ENCODE measurements around the gene THEM4. TPM values are rescaled to one million over a fixed set of nuclear protein-coding genes. Genes with fewer than 3 reads are reported as not detected.
"Not testable (repeated sequence)": the region's sequence is repeated elsewhere in the genome, so short reads cannot be mapped to it uniquely, and the experiment has no call there.

Gene THEM4
- total RNA-seq, 1 donor from 2014 or later = 12.3 TPM

DNA sequence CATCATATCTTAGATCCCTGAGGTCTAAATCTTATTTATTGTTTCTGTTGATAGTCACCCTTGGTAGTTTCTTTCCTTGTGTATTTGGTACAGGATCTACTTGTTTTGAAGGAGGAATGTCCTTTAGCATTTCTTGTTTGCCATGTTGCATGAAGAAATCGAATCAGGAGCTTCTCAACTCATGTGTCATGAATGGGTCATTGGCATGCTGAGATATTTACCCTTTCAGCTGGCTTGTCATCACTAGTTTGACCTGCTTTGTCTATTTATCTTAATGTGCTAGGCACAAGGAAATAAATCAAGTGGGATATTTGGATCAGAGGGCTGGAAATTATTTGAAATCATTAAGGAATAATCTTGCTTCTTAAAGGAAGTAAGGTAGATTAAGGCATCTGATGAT lies 23.8 kb downstream of the THEM4 start:
- H3K27ac Mint-ChIP-seq (ENCODE audit: unreplicated experiment) = no peak overlapping the region
- no peaks in the 10 kb centered on the region for H3K27me3 Mint-ChIP-seq (ENCODE audit: unreplicated experiment)
- H3K36me3 Mint-ChIP-seq (ENCODE audit: unreplicated experiment) = peaks cover 13% of the 10 kb centered on the region
- TF ChIP-seq, protein P1, sequence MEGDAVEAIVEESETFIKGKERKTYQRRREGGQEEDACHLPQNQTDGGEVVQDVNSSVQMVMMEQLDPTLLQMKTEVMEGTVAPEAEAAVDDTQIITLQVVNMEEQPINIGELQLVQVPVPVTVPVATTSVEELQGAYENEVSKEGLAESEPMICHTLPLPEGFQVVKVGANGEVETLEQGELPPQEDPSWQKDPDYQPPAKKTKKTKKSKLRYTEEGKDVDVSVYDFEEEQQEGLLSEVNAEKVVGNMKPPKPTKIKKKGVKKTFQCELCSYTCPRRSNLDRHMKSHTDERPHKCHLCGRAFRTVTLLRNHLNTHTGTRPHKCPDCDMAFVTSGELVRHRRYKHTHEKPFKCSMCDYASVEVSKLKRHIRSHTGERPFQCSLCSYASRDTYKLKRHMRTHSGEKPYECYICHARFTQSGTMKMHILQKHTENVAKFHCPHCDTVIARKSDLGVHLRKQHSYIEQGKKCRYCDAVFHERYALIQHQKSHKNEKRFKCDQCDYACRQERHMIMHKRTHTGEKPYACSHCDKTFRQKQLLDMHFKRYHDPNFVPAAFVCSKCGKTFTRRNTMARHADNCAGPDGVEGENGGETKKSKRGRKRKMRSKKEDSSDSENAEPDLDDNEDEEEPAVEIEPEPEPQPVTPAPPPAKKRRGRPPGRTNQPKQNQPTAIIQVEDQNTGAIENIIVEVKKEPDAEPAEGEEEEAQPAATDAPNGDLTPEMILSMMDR (IDR thresholded peaks at IDR 0.05) = no peak
- H3K4me1 Mint-ChIP-seq (ENCODE audit: unreplicated experiment) = no peaks in the 10 kb centered on the region
- DNase-seq (ENCODE audit: extremely low spot score, unreplicated experiment) = no peak
- H3K4me3 Mint-ChIP-seq (ENCODE audit: unreplicated experiment) = no peak overlapping the region
- no peaks in the 10 kb centered on the region for H3K9me3 Mint-ChIP-seq (ENCODE audit: unreplicated experiment)

DNA sequence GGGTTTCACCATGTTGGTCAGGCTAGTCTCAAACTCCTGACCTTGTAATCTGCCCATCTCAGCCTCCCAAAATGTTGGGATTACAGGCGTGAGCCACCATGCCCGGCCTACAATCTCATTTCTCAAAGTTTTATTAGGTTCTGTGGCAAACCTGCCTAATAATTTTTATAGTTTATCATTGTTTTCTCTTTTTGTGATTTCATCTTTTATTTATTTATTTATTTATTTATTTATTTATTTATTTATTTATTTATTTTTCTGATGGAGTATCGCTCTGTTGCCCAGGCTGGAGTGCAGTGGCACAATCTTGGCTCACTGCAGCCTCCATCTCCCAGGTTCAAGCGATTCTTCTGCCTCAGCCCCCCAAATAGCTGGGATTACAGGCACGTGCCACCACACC lies 24.4 kb downstream of the THEM4 start:
- not testable (repeated sequence) for H3K27ac Mint-ChIP-seq (ENCODE audit: unreplicated experiment); H3K4me3 Mint-ChIP-seq (ENCODE audit: unreplicated experiment); H3K9me3 Mint-ChIP-seq (ENCODE audit: unreplicated experiment); DNase-seq (ENCODE audit: extremely low spot score, unreplicated experiment); H3K27me3 Mint-ChIP-seq (ENCODE audit: unreplicated experiment); H3K4me1 Mint-ChIP-seq (ENCODE audit: unreplicated experiment)
- H3K36me3 Mint-ChIP-seq (ENCODE audit: unreplicated experiment) = peaks cover 13% of the 10 kb centered on the region

DNA sequence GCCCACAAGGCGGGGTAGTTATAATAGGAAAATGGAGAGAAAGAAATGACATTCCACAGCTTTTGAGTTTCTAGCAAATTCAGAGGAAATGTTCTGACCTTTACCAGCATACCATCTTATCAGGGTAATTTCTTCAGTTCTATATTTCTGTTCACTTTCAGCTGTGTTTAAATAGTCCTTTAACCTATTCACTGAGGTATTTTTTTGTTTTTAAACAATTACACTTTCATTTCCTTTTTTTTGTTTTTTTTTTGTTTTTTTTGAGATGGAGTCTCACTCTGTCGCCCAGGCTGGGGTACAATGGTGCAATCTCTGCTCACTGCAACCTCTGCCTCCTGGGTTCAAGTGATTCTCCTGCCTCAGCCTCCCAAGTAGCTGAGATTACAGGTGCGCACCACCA lies 24.9 kb downstream of the THEM4 start:
- H3K27ac Mint-ChIP-seq (ENCODE audit: unreplicated experiment); H3K4me3 Mint-ChIP-seq (ENCODE audit: unreplicated experiment); H3K4me1 Mint-ChIP-seq (ENCODE audit: unreplicated experiment); H3K27me3 Mint-ChIP-seq (ENCODE audit: unreplicated experiment); DNase-seq (ENCODE audit: extremely low spot score, unreplicated experiment); H3K9me3 Mint-ChIP-seq (ENCODE audit: unreplicated experiment): not testable (repeated sequence)
- peaks cover 13% of the 10 kb centered on the region for H3K36me3 Mint-ChIP-seq (ENCODE audit: unreplicated experiment)

DNA sequence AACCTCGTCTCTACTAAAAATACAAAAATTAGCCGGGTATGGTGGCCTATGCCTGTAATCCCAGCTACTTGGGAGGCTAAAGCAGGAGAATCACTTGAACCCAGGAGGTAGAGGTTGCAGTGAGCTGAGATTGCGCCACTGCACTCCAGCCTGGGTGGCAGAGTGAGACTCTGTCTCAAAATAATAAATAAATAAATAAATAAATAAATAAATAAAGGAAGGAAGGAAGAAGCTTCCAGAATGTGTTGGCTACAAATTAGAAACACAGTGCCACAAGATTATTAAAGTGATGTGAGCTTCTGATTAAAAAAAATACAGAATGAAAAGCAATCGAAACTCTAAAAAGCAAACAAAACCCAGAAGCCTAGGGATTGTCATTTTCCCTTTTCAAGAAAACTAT lies 25.4 kb downstream of the THEM4 start:
- DNase-seq (ENCODE audit: extremely low spot score, unreplicated experiment); H3K9me3 Mint-ChIP-seq (ENCODE audit: unreplicated experiment); H3K4me1 Mint-ChIP-seq (ENCODE audit: unreplicated experiment); H3K27ac Mint-ChIP-seq (ENCODE audit: unreplicated experiment); H3K4me3 Mint-ChIP-seq (ENCODE audit: unreplicated experiment); H3K27me3 Mint-ChIP-seq (ENCODE audit: unreplicated experiment): not testable (repeated sequence)
- peaks cover 13% of the 10 kb centered on the region for H3K36me3 Mint-ChIP-seq (ENCODE audit: unreplicated experiment)

GRCh38 chr1:151882918-151883317 lies 26.4 kb downstream of the THEM4 start:
- not testable (repeated sequence) for H3K9me3 Mint-ChIP-seq (ENCODE audit: unreplicated experiment); H3K4me3 Mint-ChIP-seq (ENCODE audit: unreplicated experiment); H3K27ac Mint-ChIP-seq (ENCODE audit: unreplicated experiment); DNase-seq (ENCODE audit: extremely low spot score, unreplicated experiment); H3K27me3 Mint-ChIP-seq (ENCODE audit: unreplicated experiment); H3K4me1 Mint-ChIP-seq (ENCODE audit: unreplicated experiment)
- H3K36me3 Mint-ChIP-seq (ENCODE audit: unreplicated experiment) = peaks cover 14% of the 10 kb centered on the region

GRCh38 chr1:151882466-151882865 lies 26.8 kb downstream of the THEM4 start:
- H3K27me3 Mint-ChIP-seq (ENCODE audit: unreplicated experiment) = no peaks in the 10 kb centered on the region
- H3K36me3 Mint-ChIP-seq (ENCODE audit: unreplicated experiment) = peaks cover 14% of the 10 kb centered on the region
- no peaks in the 10 kb centered on the region for H3K9me3 Mint-ChIP-seq (ENCODE audit: unreplicated experiment)
- DNase-seq (ENCODE audit: extremely low spot score, unreplicated experiment) = no peak
- no peak overlapping the region for H3K27ac Mint-ChIP-seq (ENCODE audit: unreplicated experiment)
- H3K4me1 Mint-ChIP-seq (ENCODE audit: unreplicated experiment) = no peaks in the 10 kb centered on the region
- TF ChIP-seq, protein P1 (IDR thresholded peaks at IDR 0.05) = no peak
- no peak overlapping the region for H3K4me3 Mint-ChIP-seq (ENCODE audit: unreplicated experiment)

DNA sequence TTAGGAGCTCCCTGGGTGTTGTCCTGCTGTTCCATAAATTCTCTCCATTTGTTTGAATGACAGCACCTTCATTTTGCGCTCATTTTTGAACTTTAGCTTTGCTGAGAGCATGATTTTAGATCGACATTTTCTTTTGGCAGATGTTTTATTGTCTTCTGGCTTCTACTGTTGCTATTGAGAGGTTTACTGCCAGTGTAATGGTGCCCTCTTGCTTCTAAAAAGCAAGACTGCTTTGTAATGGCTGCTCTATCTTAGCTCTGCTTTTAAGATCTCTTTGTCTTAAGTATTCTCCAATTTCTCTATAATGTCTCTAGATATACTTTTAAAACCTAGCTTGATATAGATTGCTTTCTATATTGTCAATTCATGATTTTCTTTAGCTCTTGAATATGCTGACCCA lies 27.8 kb downstream of the THEM4 start:
- H3K27me3 Mint-ChIP-seq (ENCODE audit: unreplicated experiment) = no peaks in the 10 kb centered on the region
- H3K36me3 Mint-ChIP-seq (ENCODE audit: unreplicated experiment) = peaks cover 10% of the 10 kb centered on the region
- no peaks in the 10 kb centered on the region for H3K9me3 Mint-ChIP-seq (ENCODE audit: unreplicated experiment)
- TF ChIP-seq, protein P1 (IDR thresholded peaks at IDR 0.05) = no peak
- DNase-seq (ENCODE audit: extremely low spot score, unreplicated experiment) = no peak
- no peaks in the 10 kb centered on the region for H3K4me1 Mint-ChIP-seq (ENCODE audit: unreplicated experiment)
- no peak overlapping the region for H3K4me3 Mint-ChIP-seq (ENCODE audit: unreplicated experiment)
- no peak overlapping the region for H3K27ac Mint-ChIP-seq (ENCODE audit: unreplicated experiment)

All from osteocyte (in vitro differentiated cells).